NCI-H2171 treated with DMSO at 0.1 percent for 48 hours (cell line): ENCODE data around the gene MYH3.

ENCODE experiments used
- DNase-seq: peaks from one replicate; lab custom pipeline; 2025; lab: John Stamatoyannopoulos, UW

Gene MYH3

DNA sequence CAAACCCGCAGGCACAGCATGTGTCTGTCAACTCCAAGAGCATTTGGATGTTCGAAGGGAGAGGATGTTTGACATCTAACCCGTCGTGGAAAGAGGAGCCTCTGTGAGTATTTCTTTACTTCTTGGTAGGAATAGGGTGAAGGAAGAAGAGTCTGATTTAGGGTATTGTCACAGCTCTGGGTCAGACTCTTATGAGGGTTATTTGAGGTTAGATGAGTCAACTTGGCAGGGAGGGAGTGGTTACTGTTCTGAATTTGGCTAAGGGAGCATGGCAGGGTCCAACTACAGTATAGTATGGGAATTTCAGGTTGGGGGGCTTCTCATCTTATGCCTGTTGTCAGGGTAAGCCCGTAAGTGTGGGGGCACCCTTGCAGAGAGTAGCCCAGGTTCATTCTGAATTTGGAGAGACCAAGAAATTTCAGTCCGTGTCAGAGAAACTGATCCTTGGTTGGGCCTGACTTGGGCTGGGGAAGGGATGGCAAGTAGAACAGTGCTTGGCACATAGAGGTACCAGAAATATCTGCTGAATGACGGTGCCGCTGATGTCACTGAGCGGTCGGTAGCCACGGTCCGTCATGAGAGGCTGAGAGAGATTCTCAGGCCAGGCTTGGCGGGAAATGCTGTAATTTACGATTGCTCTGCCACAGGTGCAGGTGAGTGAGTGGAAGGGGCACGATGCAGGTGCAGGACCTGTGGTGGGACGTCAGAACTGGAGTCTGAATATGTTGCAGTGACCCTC lies 43.2 kb downstream of the MYH3 start:
- no peak for DNase-seq

DNA sequence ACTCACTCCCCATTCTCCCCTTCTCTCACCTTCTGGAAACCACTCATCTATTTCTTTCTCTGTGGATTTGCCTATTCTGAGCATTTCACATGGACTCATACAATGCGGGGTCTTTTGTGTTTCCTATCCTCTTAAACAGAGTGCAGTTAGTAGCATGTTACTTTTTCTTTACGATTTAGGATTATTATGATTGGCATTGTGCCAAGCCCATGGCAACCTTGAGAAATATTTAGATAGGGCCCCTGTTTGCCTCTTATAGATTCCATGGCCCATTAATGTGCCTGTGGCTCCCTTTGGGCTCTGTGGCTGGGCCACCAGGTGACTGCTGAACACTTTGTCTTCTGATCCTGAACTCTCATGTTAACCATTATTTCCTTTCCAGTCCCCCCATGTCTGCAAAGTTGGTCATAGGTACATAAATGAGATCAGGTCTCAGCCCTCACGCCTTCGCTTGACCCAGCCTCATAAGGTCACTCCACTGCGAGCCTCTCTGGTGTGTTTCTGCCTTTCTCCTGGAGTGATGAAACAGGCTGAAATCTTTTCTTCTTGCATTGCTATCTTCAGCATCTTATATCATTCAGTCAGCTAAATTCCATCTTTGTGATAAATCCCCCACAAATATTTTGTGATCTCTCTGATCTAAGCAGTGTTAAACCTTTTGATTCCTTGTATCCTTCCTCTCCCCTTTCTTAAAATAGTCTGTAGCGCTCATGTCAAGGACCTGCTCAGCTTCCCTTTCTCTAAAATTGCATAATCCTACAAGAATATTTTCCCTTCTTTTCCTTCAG lies 44.0 kb downstream of the MYH3 start:
- DNase-seq: no peak

DNA sequence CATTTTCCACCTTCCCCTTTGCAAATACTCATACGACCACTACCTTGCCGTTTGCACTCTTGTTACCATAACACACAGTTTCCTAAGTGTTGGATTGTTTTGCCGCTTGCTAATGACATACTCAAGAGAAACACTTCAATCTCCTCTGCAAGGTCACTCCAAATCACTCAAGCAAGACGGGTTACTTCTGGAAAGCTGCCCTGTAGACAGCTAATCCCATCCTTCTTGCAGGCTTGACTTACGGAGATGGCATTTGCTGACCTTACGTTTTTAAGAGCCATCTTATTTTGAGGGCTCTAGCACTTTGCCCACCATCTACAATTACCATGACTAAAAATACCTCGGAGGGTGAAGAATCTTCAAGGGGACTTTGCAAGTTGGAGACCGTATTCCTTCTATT lies 46.2 kb downstream of the MYH3 start:
- no peak for DNase-seq

DNA sequence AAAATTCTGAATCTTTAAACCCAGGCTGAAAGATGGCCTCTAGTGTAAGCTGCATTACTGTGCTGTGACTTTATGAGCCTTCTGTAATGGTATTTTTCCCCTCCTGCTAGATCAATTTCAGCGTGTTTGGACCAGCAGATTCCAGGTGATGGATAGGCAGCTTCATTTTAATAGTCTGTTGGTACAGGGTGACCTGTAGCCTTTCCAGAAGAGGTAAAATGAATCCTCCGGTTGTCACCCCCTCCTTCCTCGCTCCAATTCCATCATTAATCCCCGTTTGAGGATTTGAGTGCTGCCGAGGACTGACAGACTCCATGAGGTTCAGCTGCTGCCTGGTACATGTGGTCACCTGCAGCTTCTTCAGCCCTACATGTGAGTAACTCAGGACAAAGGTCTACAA lies 48.9 kb downstream of the MYH3 start:
- DNase-seq: no peak

DNA sequence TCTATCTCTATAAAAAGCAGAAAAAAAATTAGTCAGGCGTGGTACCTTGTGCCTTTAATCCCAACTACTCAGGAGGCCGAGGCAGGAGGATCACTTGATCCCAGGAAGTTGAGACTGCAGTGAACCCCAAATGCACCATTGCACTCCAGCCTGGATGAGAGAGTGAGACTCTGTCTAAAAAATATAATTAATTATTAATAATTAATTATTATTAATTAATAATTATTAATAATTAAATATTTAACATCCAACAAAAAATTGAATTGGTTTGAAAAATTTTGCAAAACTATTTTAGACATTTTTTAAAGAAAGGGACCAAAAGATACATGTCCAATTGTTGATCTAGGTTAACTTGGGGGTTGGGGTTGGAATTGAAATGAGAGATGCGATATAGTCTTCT lies 51.0 kb downstream of the MYH3 start:
- DNase-seq: no peak

DNA sequence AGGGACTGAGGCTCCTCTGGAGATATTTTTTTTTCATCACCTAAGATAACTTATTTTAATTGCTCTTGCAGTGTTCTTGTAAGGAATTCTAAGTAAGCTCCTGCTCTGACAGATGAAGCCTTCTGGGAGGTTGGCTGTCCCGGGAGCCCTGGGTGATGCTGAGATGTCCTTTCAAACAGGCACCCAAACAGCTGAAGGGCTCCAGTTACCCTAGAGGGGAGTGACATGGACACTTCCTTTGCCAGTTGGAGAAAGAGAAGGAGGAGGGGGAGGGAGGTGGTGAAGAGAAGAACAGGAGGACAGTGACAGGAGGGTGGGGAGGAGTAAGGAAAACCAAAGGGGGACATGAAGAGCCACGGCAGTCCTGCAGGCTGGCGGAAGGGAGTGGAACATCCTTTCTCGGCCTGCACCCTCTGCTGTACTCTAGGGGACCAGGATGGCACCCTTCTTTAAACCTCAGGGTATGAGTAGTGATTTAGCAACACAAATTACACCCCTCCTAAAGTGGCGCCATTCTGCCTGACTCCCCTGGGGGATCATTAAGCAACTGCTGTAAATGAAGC lies 51.8 kb downstream of the MYH3 start:
- DNase-seq: peak; percentile 57

DNA sequence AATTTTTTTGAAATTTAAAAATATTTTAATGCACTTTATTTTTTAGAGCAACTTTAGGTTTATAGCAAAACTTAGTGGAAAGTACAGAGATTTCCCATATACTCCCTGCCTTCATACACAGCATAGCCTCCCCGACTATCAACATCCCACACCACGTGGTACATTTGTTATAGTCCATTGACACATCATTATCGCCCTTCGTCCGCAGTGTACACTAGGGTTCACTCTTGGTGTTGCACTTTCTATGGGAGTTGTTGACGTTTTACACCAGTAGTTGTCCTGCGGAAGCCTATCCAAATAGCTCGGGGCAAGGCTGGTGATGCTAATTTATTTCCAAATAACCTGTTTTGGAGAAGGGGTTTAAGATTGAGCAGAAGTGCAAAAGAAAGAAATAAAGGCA lies 52.6 kb downstream of the MYH3 start:
- DNase-seq: no peak

DNA sequence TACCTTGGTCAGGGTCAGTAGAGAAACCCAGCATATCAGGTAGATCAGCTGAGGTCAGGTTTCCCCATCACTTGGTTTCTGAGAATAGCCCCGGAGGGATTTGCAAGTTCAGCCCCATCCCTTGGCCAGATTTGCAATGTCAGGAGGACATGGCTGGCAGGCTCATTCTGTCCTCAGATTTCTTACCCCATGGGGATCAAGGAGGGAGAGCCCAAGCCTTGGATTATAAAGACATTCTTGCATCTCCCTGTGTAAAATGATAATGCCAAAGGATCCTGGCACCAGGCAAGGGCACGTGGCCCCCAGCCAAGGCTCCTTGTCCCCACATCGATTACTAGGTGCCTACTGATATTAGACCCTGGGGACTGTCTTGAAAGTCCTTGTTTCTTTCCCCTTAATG lies 53.2 kb downstream of the MYH3 start:
- no peak for DNase-seq

DNA sequence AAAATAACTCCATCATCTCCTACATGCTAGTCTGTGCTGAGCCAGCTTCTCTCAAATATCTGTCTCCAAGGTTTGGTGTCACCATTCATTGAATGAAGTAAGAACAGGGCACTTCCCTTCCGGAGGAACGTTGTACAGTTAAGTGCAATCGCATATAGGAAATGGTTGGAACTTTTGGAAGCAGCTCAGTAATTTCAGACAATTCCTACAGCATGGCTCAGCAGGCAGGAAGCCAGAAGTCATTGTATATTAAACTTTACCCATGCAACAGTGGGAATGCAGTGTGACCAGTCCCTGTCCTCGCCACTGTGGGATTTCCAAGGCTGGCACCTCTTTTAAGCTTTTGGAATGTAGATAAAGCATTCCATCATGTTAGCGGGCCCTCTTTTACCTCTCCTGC lies 56.5 kb downstream of the MYH3 start:
- DNase-seq: no peak

DNA sequence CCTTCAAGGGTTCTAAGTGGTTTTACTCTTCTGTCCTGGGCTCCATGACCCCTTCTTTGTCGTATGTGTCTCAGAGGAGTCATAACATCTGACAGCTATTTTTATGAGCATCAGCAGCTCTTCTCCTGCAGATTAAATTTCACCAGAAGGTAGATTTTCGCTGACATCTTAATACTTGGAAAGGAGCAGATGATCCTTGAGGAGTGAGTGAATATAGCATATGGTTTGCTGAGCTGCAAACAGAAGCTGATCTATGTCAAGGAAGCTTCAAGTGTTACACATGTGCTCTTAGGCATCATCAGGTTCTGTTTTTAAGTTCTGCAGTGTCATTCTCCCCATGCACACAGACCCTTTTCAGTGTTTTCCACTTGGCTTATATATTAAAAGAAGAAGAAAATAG lies 58.5 kb downstream of the MYH3 start:
- peak; percentile 70 for DNase-seq

DNA sequence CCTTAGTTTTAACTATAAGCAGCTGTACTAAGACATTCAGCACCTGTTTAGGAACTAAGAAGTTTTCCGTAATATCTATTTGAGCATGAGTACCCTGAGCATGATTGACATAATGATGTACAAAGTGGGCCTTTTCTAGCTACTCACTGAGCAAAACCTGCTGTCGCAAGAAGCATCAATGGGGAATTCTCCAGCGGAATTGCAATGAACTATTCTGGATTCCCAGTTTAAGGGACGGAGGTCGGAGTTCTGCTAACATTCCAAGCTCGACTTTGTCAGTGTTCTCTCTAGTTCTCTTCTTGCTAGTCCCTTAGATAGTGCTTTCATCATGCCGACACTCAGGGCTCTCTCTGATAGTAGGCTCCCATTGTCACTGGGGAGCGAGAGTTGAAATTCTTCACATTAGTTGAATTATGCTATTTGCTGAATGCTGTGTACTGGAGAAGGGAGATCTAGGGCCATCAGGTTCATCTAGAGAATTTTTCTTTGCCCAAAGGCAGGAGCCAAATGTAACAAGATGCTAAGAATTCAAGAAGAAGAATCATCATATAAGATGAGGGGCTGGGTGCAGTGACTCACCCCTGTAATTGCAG lies 67.5 kb downstream of the MYH3 start:
- DNase-seq: no peak

DNA sequence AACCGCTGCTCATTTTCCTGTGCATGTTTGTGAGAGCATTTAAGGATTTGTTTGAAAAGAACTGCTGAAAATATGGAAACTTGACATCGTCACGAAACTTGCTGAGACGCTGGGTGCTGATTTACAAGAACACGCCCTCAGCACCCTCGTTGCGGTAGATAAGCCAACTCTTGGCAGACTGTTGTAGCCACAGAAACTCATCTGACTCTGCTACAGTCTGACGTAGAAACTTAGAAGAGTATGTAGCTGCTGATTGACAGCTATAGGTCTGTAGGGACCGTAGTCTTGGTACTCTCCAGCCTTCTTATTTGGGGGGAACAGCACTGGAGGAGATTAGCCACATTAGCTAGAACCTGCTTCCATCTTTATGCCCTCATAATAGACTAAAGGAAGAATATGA lies 71.6 kb downstream of the MYH3 start:
- DNase-seq: no peak

DNA sequence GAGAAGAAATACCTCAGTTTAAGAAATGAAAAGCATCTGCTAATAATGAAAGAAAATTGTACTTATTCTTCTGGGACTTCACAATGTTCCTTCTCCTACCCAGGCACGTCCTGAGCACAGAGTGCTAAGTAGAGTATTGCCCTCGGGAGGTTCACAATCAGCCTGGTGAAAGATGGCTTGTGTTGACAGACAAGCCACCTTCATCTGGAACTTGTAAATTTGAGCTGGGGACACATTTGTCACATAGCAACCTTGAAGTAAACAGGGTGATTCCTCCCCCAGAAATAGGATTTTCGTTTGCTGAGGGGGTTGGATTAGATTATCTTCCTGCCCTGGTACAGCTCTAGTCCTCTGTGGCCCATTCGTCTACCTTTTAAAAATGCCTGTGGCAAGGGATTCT lies 73.3 kb downstream of the MYH3 start:
- DNase-seq: peak; percentile 9

DNA sequence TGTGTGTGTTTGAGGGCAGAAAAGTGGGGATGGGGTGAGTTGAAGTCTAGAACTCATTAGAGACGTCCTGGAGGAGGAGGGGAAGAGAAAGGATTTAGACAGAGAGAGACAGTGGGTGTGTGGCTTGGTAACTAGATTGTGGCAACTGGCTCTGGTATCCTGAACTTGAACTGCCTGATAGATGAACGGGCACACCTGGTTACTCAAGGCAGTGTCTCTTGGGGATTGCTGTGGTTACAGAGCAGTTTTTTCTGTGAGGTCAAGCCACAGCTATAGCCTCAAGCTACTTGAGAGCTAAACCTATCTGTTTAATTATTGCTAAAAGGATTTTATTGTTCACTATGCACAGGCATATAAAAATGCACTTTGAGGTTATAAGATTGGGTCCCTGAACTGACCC lies 77.8 kb downstream of the MYH3 start:
- peak; percentile 32 for DNase-seq
